HuH-7.5 (cell line): ENCODE data around the gene DNAJB4.
"Not testable (repeated sequence)": the region's sequence is repeated elsewhere in the genome, so short reads cannot be mapped to it uniquely, and the experiment has no call there.

ENCODE experiments used
- DNase-seq: peaks from one replicate; pipeline ENCODE4 v3.0.0; 2011; ENCODE audit warnings: low spot score

DNAJB4 gene

DNA sequence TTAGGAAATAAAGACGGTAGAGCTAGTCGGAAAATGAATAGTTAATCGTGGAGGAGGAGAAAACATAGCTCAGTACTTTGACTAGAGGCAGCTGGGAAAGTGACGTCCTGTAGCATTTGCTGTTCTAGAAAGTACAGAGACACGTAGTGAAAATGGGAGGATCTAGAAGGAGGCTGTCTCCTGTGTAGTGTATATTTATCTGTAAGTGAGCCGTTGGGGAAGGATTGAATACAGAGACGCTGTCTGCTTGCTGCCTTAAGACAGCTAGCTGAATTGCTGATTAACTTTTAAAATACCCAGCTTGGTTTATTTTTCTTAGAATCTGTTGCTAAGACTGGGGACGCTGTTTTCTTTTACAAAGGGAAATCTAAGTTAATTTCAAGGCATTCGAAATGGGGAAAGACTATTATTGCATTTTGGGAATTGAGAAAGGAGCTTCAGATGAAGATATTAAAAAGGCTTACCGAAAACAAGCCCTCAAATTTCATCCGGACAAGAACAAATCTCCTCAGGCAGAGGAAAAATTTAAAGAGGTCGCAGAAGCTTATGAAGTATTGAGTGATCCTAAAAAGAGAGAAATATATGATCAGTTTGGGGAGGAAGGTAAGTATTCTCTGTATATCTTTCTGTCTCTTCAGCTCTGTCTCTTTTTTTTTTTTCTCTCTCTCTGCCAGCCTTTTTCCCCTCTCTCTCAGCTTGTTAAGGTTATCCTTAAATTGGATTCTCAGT lies at the start of gene DNAJB4:
DNAJB4 (plus strand) TSS at position 221 of the 729 bp plus-strand sequence; CDS start at position 393, 172 bp downstream.
- peak; percentile 45 for DNase-seq

DNA sequence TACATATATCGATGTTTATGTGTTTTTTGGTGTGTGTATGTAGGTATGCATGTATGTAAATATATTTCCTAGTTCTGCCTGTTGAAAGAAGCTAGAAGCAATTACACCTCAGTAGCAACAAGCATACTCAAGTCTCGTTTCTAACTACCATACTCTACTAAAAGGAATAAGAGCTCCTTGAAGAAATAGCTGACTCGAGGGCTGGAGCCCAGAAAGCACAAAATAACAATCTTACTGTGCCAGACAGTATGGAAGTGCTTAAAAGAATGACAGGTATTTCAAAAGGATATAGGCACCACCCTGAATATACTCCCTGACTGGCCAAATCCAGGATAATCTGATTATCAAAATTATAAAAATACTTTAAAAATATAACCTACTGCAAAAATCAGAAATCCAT lies 49.0 kb upstream of the DNAJB4 start:
- no peak for DNase-seq

DNA sequence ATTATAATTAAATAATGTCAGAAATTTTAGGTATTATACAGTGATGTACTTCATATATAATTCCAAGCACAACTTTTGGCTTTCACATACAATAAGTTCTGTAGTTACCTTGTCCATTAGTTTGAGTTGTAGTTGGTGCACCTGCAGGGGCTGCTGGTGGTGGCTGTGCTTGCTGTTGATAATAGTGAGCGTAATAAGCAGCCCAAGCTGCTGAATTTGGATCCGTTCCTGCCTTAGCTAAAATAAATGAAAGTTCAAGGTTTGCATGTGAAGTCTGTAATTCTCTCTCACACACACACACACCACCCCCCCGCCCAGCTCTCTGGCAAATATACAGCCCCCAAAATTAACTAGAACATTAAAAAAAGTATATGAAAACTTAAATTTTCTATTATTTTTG lies 48.3 kb upstream of the DNAJB4 start:
- DNase-seq: no peak

DNA sequence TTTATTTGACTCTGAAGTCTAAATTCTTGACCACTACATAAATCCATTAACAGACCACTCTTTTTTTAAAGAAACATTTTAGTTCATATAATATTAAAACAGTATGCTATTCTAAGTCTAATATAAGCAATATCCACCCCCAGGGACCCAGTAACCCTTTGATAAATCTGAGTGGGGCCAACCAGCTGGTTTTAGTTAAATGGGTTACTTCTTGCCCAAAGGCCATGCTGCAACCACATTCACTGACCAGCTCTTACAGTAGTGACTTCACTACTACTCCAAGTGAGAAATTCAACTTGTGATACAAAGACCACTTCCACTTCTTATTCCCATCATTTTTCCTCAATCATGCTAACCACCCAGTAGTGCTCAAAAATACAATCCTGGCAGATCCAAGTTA lies 46.3 kb upstream of the DNAJB4 start:
- DNase-seq: no peak

DNA sequence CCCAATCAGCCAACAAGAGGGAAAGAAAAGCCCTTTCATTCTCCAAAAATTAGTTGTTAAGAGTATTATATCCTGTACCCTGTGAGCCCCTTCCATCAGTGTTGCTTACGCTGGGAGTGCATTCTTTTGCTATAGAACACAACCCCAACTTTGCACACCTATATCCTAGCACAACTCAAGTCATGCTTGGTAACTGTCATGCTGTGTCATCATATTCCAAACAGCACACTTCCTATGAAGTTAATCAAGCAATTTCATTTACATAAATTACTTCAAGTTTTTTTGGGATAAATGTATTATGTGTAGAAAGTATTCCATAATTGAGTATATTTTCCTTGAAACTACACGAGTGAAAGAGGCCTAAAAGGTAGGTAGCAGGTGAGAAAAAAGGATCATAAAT lies 45.9 kb upstream of the DNAJB4 start:
- no peak for DNase-seq

DNA sequence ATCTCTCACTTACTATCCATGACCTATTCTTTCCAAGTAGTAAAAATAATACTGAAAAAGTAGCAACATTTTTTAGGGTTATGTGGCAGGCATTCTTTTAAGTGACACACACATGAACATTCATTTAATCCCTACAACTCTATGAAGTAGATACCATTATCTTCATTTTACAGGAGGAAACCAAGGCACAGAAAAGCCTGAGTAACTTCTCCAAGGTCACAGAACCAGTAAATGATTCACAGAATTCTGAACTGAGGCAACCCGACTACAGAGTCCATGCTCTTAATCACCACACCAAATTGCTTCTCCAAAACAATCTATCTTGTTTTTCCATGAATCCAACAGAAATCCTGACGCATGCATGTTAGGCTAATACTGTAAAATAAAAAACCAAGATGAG lies 43.3 kb upstream of the DNAJB4 start:
- no peak for DNase-seq

DNA sequence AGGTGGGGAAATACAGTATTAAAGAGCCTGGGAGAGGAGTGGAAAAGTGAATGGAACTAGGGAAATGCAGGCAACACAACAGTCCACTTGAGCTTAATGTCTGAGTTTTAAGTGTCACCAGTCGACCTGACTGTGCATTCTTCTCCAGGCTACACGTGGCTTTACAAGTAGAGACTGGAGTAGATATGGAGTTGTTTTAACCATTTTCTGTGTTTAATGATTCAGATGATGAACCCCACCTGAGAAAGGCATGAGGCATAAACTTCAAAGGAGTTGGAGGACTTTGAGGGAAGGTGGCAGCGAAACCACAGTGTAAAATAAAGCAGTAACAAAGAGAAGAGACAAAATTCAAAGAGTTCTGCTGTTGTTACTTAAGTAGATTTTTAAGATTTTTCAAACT lies 38.4 kb upstream of the DNAJB4 start:
- DNase-seq: no peak

DNA sequence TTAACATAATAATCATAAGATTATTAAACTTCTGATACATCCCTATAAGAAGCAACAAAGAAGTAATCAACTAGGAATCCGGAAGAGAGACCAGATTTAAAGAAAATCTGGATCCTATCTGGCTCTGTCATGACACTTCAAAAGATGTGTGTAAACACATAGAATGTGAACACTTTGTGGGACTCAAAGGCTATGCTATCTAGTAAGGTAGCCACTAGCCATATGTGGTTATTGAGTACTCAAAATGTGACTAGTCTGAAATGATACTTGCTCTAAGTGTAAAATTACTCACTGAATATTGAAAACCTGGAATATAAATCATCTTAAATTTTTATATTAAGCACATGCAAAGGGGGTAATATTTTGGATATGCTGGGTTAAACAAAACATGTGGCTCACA lies 34.5 kb upstream of the DNAJB4 start:
- DNase-seq: no peak

DNA sequence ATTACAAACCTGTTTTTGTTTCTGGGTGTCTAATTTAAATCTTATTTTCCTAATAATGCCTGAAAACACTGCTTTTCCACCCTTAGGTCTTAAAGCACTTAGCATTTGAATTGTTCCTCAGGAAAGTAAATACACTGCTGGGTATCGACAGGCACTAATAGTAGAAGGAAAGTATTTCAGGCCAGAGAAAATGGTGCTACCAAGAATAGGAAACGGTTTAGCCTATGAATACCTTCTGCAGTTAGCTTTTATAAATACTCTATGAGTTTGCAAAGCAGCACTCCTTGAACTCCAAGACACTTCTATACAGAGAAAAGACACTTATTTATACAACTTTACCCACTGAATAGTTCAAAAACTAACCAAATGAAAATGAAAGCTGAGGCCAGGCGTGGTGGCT lies 32.7 kb upstream of the DNAJB4 start:
- no peak for DNase-seq

DNA sequence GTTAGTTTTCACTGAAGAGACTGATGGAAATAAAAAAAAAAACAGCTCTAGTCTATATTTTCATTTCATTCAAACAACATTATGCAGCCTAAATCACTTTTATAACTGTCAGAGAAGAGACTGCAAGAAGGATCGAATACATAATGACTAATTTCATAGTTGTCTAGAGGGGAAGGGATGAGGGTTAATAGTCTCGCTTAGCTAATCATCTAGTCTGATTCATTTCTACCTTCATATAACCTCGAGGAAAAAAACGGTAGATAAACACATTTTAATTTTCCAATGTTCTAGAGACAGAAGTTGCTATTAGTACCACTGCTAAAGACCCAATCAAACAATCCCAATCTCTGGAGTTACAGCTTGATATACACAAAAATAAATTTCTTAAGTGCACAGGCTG lies 29.4 kb upstream of the DNAJB4 start:
- no peak for DNase-seq

DNA sequence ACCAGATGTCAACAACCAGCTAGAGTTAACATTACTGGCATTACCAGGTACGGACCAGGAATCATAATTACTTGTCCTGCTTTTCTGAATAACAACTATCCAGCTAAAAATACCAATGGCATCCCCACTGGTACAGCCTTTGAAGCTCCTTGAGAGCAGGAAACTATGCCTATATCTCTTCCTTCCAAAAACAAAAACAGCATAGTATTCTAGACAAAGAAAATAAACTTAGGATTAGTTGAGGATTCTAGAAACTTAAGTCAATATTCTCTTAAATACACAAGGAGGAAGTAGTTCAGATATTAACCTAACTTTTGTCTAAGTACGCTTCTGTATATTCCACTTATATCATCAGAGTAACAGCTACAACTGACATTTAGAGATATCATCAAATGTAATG lies 28.8 kb upstream of the DNAJB4 start:
- no peak for DNase-seq

DNA sequence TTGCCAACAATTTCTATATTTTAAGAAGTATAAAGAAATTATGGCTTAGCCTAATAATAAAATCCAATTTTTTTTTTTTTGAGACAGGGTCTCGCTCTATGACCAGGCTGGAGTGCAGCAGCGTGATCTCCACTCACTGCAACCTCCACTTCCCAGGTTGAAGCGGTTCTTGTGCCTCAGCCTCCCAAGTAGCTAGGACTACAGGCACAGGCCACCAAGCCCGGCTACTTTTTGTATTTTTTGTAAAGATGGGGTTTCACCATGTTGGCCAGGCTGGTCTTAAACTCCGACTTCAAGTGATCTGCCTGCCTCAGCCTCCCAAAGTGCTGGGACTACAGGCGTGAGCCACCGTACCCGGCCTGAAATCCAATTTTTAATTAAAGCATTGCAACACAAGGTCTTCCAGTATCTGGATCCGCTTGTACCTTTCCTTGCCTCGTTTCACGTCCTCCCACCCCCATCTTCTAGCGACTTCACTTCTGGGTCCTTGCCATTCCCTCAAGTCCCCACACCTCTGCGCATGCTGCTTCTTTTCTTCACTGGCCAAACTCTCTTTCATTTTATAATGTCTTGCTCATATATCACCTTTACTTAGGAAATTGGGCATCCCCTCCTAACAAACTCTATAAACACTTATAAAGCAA lies 28.2 kb upstream of the DNAJB4 start:
- DNase-seq: no peak

DNA sequence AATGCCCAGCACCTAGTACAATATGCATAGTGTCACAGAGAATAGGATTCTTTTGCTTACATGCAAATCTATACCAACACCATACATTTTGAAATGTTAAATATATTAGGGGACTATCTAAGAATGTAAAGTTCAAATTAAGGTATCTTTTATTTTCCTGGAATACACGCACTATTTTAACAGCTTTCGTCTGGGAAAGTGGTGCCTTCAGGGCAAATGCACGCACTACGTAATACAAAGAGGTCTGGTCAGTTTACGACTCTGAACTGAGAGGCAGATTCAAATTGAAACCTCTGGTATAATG lies 26.8 kb upstream of the DNAJB4 start:
- DNase-seq: no peak

DNA sequence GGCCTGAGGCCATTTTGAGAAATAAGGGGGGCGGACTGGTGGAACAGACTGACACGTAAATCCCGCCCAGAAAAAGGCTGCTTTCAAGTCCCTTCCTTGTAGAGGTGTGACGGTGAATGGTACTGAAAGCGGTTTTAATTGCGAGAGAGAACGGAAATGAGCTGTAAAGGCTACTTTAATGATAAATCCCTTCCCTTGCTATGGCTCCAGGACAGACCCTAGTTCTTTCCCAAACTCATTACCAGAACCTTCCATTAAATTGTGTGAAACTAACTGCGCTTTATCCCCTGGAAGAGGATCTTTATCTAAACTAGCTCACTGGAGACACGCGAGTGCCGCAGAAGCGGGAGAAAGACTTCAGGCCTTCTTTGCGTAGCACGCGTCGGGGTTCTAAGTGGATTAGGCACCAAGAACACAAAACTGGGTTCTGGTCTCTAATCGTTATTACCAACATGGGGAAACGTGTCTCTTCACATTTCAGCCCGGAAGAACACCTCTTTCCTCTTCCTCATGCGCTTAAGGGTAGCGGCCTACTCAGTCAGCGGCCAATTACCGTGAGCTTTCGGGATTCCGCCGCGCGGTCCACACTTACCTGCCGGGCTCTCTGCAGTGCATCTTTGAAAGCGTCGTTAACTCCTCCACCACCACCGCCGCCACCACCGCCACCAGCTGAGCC lies 26.3 kb upstream of the DNAJB4 start:
- peak; percentile 20 for DNase-seq

DNA sequence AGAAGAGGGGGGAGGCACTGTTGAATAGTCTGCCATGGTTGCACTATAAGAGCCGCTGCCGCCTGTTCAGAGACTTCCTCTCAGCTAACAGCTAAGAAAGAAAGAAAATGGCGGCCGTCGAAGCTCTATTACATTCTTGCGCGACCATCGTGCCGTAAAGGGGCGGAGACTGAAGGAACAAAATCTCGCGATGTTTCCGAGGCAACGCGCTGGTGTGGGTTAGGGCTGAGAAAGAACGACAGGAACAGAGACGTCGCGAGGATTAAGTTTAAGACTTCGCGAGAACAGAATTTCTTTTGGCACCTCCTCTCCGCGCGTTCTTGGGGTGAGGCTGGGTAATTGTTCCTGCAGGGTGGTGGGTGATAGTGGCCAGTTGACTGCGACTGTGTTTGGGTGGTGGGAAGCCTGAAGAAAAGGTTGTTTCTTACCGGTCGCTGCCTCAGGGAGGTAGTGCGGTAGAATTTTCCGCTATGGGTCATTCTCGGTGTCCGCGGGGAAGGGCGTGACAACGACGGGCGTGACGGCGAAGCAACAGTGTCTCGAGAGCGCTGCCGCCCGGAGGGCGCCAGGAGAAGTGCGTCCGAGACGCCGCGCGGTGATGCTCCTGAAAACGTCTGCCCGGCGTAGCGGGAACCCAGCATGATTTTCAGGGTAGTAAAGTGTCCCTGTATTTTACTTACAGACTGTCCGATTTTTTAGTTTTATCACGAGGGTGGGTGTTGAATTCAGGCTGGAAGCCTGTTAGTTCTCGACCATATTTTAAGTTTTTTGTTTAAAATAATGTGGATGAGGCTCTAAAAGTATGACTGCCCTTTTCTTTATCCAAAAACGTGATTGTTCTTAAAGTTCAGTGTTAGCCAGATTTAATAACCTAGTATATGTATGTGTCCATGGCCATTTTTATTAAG lies 25.5 kb upstream of the DNAJB4 start, which contains the start of gene FUBP1:
FUBP1 (minus strand) TSS at position 104 of the 908 bp plus-strand sequence; CDS start at position 36, 68 bp downstream.
- peak; percentile 43 for DNase-seq

DNA sequence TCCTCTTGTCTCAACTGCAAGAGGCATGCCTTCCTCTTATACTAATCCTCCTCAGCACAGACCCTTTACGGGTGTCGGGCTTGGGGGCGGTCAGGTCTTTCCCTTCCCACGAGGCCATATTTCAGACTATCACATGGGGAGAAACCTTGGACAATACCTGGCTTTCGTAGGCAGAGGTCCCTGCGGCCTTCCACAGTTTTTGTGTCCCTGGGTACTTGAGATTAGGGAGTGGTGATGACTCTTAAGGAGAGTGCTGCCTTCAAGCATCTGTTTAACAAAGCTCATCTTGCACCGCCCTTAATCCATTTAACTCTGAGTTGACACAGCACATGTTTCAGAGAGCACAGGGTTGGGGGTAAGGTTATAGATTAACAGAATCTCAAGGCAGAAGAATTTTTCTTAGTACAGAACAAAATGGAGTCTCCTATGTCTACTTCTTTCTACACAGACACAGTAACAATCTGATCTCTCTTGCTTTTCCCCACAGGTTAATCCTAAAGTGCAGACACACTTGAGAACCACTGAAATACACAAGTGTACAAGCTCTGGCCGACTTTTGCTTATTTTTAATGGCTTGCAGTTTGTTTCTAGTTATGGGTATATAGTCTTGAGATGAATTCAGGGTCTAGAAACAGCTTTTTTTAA lies 21.3 kb upstream of the DNAJB4 start:
- not testable (repeated sequence) for DNase-seq

DNA sequence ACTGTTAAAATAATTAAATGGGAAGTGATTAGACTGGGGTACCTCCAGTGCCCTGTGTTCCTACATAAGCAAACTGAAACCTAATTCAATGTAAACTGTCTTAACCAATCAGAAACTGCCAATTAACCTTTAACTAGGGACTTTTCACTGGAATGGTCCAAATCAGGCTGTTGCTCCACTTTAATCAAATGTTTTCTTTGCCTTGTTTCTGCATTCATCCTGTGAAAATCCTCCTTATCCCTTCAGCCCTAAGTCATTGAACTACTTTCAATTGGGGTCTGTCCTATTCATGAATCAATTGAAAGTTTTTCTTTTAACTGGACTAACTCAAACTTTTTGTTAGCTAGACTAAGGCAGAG lies 20.8 kb upstream of the DNAJB4 start:
- no peak for DNase-seq

DNA sequence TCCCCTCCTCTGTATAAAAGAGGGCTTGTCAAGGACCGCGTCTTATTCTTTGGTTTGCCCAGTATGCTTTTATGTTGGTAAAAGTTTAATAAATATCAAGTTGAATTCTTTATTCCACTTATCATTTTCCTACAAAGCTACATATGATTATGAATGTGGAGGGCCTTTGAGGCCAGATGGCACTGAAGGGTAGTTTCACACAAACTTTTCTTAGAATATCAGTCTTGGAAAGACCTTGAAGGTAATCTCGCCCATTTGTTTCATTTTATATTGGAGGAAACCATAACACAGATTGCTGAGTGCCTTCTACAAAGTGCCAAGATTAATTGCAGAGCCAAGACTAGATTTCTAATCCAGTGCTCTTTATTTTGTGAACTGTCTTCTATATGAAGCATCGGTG lies 20.1 kb upstream of the DNAJB4 start:
- DNase-seq: no peak

DNA sequence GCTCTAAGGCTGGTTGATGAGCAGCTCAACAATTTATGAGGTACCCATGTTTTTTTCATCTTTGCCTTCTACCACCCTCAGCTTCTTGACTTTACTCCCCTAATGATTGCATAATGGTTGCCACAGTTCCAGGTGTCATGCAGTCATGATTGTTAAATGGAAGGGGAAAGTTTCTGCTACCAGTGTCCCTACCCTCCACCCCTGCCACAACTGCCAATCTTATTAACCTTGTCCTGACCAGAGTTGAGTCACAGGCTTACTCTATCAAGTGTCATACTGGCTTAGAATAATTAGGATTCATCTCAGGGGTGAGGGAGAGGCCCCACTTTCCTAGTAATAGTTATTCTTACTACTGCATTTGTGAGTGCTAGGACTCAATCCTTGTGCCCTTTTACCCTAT lies 17.9 kb upstream of the DNAJB4 start:
- no peak for DNase-seq

DNA sequence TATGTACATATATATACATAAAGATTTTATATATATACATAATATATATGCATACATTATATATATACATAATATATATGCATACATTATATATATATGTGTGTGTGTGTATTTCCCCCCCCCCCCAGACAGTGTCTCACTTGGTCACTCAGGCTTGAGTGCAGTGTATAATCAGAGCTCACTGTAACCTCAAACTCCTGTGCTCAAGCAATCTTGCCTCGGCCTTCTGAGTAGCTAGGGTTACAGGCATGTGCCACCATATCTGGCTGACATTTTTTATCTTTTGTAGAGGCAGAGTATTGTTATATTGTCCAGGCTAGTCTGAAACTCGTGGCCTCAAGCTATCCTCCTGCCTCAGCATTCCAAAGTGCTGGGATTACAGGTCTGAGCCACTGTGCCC lies 16.8 kb upstream of the DNAJB4 start:
- DNase-seq: no peak

DNA sequence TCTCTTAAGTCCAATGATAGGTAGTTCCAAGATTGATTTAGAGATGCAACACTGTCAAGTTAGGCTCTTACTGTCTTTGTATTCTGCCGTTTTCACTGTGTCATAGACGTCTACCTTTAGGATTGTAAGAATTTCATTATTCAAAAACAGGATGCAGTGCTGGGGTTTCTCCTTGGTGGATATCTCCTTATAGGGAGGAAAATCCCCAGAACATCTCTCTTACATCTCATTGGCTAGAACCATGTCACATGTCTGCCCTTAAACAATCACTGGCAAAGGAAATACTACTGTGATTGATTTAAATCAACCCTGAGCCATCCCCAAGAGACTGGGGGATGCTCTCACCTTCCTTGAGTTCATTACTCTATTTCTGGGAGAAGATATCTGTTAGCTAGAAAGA lies 15.0 kb upstream of the DNAJB4 start:
- no peak for DNase-seq

DNA sequence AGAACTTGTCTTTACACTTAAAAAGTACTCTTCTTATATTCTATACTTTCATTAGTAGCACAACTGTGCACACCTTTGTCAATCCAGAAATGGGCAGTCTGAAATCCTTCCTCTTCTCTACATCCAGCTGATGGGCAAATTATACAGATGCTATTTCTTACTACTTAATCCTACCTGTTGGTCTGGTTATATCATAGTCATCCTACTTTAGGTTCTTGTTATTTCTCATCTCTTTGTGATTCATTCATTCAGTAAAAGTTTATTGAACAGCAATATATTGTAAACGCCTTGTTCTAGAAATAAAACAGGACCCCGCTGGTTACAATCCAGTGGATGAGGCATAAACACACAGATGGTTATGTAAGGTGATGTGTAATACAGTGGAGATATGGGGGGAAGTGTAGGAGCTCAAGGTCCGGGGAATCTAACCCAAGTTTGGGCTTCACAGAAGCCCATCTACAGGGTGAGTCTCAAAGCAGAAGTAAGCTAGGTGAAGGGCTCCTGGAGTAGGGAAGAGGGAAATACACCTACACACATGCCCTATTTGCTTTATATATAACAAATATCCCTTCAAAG lies 14.0 kb upstream of the DNAJB4 start:
- no peak for DNase-seq
